ENCODE results near the gene GSC2.

Gene GSC2

GRCh38 chr22:19121631-19122142 is 28.4 kb downstream of the GSC2 start:
- DNase-seq: peak in 19 of 56 donors; percentile 16 to 63 (median 44)

GRCh38 chr22:19120829-19121630 is 29.1 kb downstream of the GSC2 start:
- DNase-seq: no peak

- DNase-seq: no peak
Observed at GRCh38 chr22:19119949-19120348, 30.1 kb downstream of the GSC2 start.

GRCh38 chr22:19118329-19118880 is 31.7 kb downstream of the GSC2 start:
- DNase-seq: no peak

GRCh38 chr22:19117111-19117512 is 33.0 kb downstream of the GSC2 start:
- DNase-seq: no peak

GRCh38 chr22:19115628-19116027 is 34.5 kb downstream of the GSC2 start:
- peak in 9 of 56 donors; percentile 23 to 62 (median 38) for DNase-seq

GRCh38 chr22:19114984-19115552 is 35.0 kb downstream of the GSC2 start:
- peak in 1 of 56 donors; percentile 27 for DNase-seq

GRCh38 chr22:19113429-19113828 is 36.7 kb downstream of the GSC2 start:
- no peak for DNase-seq

GRCh38 chr22:19111584-19111983 is 38.5 kb downstream of the GSC2 start:
- DNase-seq: no peak

GRCh38 chr22:19111140-19111539 is 39.0 kb downstream of the GSC2 start:
- no peak for DNase-seq

- DNase-seq: no peak
Observed at GRCh38 chr22:19110646-19111045, 39.4 kb downstream of the GSC2 start.

- DNase-seq: no peak
Observed at GRCh38 chr22:19110064-19110458, 40.0 kb downstream of the GSC2 start.

- DNase-seq: no peak
Observed at GRCh38 chr22:19109198-19110063, 40.7 kb downstream of the GSC2 start.

- no peak for DNase-seq
Observed at GRCh38 chr22:19108807-19109197, 41.3 kb downstream of the GSC2 start.

GRCh38 chr22:19107730-19108074 is 42.4 kb downstream of the GSC2 start:
- DNase-seq: no peak

GRCh38 chr22:19106886-19107729 is 43.0 kb downstream of the GSC2 start:
- no peak for DNase-seq

GRCh38 chr22:19105867-19106802 is 44.0 kb downstream of the GSC2 start:
- no peak for DNase-seq

GRCh38 chr22:19105456-19105855 is 44.6 kb downstream of the GSC2 start:
- no peak for DNase-seq
